ENCODE data around the gene CLCA1.

Gene CLCA1

GRCh38 chr1:86504895-86505563, 36.3 kb downstream of the CLCA1 start:
- no peak for DNase-seq

- DNase-seq: no peak
Observed at GRCh38 chr1:86505564-86505902, 36.8 kb downstream of the CLCA1 start.

- DNase-seq: no peak
Observed at GRCh38 chr1:86507935-86508582, 39.3 kb downstream of the CLCA1 start.

DNA sequence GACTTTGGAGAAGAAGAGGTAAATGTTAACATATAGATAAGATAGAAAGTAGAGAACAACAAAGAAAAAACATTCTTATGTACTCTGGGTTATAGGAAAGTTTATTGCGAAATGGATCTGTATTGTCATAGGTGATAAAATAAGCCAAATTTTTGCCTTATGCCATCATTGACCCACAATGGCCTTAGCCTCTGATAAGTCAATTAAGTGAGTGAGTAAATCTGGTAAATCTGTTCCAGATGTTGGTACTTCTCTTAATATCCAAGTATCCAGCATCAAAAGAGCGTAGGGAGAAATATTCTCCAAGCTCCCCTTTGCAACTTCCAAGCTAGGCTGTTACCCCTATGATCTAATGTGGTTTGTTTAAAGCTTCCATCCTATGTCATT, 39.8 kb downstream of the CLCA1 start:
- DNase-seq: no peak

DNA sequence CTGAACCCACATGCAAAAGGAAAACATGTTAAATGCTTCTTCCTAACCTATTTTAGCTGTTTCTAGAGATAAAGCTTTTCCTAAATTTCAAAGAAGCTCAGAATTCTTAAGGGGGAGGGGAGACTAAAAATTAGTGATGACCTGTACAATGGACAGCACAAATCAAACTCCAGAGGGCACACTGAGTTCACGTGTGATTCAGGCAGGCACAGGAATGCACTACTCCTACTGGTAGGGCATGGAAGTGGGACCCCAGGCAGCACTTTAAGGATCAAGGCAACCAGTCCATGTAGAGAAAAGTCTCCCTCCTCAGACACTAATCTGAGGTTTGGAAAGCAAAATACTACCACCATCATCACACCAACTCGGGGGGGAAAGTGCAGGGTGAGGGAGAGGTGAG, 46.9 kb downstream of the CLCA1 start:
- DNase-seq: no peak

GRCh38 chr1:86516335-86516734, 47.6 kb downstream of the CLCA1 start:
- DNase-seq: no peak

DNA sequence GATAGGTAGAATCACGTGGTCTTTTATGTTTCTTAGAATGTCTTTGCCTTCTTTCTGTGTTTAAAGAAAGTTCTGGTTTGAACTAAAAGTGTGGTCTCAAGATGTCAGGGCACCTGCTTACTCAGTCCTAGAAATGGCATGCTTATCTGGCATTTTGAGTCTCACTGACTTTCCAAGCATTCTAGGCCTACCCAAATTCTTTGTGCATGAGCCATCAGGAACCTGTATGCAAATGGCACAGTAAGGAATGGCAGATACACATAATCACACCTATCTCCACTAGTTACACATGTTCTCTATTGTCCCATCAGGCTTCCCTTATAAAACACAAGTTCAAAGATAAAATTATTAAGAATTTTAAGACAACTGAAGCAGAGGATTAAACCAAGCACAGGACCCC, 48.6 kb downstream of the CLCA1 start:
- DNase-seq: no peak

GRCh38 chr1:86520789-86521521, 52.2 kb downstream of the CLCA1 start:
- DNase-seq: no peak

DNA sequence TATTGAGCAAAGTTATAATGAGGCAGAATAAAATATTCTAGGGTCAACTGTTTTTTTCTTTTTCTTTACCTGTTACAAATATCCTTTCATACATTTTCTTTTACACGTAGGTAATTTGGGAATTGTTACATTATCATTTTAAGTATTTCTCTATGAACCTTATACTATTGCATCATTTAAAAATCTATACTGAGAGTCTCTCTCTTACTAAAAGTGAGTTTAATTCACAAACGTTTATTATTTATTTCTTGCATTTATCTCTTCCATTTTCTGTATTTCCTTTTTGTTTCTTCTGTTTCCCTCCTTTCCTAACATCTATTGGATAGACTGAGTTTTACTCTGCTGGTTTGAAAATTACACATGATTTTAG, 52.8 kb downstream of the CLCA1 start:
- DNase-seq: no peak

DNA sequence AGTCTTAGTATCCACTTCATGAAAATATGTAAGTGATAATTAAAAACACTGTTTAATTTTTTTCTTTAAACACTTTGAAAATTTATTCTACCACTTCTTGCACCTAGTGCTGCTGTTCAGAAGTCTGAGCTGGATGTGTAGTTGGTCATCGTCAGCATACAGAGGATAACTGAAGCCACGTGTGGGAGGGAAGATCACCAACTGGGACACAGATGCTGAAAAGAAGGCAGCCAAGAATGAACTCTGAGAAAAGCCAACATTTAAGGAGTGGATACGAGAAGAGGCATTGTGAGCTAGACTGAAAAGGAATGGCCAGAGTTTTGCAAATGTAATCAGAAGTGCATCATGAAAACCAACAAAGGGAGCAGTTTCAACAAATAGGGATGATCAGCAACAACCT, 53.5 kb downstream of the CLCA1 start:
- DNase-seq: no peak

GRCh38 chr1:86523670-86524354, 55.1 kb downstream of the CLCA1 start:
- DNase-seq: no peak

DNA sequence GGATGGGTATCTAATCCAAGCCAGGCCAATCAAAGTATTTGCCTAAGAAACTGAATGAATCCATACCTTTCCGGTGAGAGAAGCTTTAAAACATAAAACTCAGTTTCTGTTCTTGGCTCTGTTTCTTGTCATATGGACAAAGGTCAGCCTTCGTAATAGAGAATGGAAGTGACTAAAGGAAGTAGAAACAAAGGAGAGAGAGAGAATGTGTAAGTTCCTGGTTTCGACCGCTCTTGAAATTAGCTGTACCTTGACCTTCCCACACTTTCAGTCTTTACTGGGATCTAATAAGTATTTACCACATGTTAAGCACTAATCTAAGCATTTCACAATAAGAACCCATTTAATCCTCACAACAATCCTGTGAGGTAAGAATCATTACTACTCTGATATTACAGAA, 58.6 kb downstream of the CLCA1 start:
- no peak for DNase-seq

- DNase-seq: no peak
Observed at GRCh38 chr1:86530211-86530845, 61.6 kb downstream of the CLCA1 start.

DNA sequence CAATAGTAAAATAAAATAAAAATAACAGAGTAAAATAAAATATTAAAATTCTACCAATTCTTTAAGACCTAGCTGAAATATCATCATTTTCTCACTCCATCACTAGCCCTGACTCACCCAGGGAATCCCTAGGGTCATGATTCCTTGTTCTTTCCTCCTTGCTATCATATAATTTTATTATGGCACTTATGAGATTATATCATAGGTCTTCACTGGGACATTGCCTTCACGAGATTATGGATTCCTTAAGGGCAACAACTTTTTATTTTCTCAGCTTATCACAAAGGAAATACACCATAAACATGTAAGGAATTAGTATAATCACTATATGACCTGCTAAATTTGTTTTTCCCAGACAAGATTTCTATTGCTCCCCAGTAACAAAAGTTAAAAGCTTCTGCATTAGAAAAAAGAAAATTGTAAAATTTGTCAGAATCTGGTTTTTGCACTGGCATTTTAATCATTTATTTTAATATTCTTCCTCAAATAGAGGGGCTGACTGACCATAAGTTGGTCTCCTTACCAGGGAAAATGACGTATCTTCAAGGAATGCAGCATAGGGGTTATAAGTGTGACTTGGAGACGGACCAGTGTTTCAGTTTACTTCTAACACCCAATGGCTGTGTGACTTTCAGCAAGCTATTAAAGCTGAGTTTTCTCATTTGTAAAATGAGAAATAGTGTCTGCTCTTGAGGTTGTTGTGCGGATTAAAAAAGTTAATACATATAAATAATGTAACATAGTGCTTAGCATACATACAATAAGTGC, 69.4 kb downstream of the CLCA1 start:
- DNase-seq: no peak

DNA sequence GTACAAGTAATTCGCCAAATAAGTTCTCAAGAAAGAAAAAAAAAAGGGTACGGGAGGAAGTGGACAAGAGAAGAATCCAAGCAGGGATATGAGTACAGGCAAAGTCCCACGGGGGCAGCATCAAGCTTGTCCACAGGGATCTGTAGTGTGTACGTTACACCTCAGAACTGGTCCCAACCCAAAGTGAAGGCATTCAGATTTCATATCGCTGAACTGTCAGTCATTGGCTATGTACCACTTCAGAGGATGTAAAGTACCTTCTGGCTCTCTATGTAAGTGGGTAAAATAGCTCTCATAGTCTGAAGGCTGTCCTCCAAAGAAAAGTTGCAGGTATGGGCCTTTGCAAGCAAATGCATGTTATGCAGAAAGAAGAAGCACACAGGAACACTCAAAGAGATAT, 70.0 kb downstream of the CLCA1 start:
- no peak for DNase-seq

DNA sequence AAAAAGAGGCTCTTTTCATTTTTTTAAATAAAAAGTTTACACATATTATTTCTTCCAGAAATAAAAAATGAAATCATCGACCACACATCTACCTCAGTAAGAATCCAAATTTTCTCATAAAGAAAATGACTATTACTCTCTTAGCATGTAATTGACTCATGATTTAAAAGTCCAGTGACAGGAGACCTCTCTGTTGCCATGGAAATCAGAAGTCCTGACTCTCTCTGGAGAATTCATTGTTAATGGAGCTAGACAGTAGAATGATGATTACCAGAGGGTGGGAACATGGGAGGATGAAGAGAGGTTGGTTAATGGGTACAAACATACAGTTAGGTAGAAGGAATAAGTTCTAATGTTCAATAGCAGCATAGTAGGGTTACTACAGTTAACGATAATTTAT, 73.1 kb downstream of the CLCA1 start:
- DNase-seq: no peak

GRCh38 chr1:86542631-86543030, 73.9 kb downstream of the CLCA1 start:
- DNase-seq: no peak

- no peak for DNase-seq
Observed at GRCh38 chr1:86546787-86547221, 78.1 kb downstream of the CLCA1 start, which contains the start of gene CLCA4. TSS of gene CLCA4 (plus strand) at chr1:86547078. CDS start at chr1:86547120, 42 bp downstream.

GRCh38 chr1:86548839-86549238, 80.1 kb downstream of the CLCA1 start:
- DNase-seq: no peak

Measured in activated effector memory CD4-positive, alpha-beta T cell treated with Interleukin-2 at 50 U/mL for 16 hours (primary cell).